ENCODE data around the gene MACROD1. TPM values are rescaled to one million over a fixed set of nuclear protein-coding genes. Genes with fewer than 3 reads are reported as not detected.

MACROD1 gene
- total RNA-seq, 2 experiments from 2014 or later, result 24.5 to 31.0 TPM

DNA sequence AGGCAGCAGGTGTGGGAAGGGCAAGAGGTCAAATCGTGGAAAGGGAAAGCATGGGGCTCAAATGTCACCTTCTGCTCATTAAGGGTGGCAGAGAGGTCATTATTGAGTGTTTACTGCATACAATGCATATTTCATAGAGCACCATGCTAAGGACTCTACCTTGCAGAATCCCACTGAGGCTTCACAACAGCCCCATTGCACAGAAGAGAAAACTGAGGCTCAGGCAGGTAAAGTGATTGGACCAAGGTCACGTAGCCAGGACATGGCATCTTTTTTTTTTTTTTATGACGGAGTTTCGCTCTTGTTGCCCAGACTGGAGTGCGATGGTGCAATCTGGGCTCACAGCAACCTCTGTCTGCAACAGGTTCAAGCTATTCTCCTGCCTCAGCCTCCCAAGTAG lies 122.4 kb downstream of the MACROD1 start:
- H3K27me3 Mint-ChIP-seq, result peaks cover 3% of the 10 kb centered on the region
- no peaks in the 10 kb centered on the region for H3K4me1 Mint-ChIP-seq (ENCODE audit: low read depth)
- DNase-seq, result no peak
- no peaks in the 10 kb centered on the region for H3K9me3 Mint-ChIP-seq
- H3K4me3 Mint-ChIP-seq, result no peak overlapping the region
- ChIA-PET POLR2A (no interaction called here), CTCF (no interaction called here)
- intact Hi-C loops (cut with micrococcal nuclease), result no loop called here
- H3K27ac Mint-ChIP-seq, result no peak overlapping the region
- no peaks in the 10 kb centered on the region for H3K36me3 Mint-ChIP-seq

DNA sequence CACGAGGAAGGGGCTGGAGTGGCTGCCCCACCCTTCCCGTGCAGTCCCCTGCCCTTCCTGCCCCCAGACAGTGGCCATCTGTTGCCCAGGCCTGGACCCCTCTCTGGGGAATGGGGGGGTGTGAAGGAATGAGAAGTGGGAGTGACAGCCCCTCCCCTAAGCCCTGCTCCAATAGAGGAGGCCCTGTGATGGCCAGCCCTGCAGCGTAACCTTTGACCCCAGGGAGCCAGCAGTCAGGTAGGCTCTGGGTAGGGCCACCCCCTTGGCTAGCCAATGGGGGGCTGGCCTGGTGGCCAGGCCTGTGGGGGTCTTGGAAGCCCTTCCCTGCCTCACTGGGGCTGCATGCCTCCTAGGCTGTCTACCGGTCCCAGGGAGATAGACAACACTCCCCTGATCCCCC lies 123.6 kb downstream of the MACROD1 start:
- H3K4me3 Mint-ChIP-seq, result no peak overlapping the region
- H3K4me1 Mint-ChIP-seq (ENCODE audit: low read depth), result no peaks in the 10 kb centered on the region
- ChIA-PET POLR2A (no interaction called here), CTCF (no interaction called here)
- no peaks in the 10 kb centered on the region for H3K9me3 Mint-ChIP-seq
- H3K27me3 Mint-ChIP-seq, result peaks cover 14% of the 10 kb centered on the region
- intact Hi-C loops (cut with micrococcal nuclease), result no loop called here
- H3K27ac Mint-ChIP-seq, result no peak overlapping the region
- no peak for DNase-seq
- H3K36me3 Mint-ChIP-seq, result no peaks in the 10 kb centered on the region

DNA sequence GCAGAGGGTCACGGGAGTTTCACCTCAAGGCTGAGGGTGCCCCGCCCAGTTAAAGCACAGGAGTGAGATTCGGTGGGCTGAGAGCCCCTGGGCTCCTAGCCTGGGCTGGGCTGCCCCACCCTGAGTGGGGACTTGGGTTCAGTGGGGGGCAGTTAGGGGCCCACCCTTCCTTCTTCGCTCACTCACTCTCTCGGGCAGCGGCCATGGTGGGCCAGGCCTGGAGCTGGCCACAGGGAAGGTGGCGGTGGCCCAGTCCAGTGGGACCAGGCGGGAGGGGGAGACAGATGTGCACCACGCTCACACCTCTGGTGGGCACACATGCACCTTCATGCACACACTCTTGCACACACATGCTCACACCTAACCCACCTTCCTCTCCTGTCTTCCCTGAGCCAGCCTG lies 124.1 kb downstream of the MACROD1 start:
- H3K9me3 Mint-ChIP-seq, result no peaks in the 10 kb centered on the region

DNA sequence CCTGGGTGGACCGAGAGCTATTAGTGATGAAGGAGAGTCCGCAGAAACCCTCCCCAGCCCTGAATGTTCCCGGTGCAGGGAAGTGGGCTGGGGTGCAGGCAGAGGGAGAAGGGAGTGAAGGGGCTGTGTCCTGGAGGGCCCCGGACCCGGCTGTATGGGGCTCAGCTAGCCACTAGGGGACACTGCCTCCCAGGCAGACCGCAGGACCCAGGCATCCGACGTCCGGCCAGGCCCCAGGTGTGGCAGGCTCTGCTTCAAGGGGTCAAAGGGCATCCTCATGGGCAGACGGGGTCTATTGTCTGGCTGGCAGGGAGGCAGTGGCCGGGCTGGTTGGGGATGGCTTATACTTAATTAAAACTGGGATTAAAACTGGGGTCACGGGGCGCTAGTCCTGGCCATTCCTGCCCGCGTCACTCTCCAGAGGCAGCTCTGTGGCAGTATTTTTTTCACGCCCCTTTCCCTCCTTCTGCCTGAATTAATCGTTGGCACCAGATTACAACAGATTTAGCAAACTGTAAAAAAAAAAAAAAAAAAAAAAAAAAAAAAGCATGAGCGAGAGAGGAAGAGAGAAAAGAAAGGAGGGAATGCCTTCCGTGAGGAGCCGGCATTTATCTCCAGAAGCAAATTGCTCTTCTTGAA lies 125.1 kb downstream of the MACROD1 start:
- no peak for DNase-seq
- no peak overlapping the region for H3K27ac Mint-ChIP-seq
- no peaks in the 10 kb centered on the region for H3K9me3 Mint-ChIP-seq
- POLR2A ChIA-PET, result no interaction called here
- no peak overlapping the region for H3K4me3 Mint-ChIP-seq
- no peaks in the 10 kb centered on the region for H3K36me3 Mint-ChIP-seq
- CTCF ChIA-PET, result interaction anchor here (1.6 to 1.9 kb wide), 2 partner anchors 40 to 109 kb away, joined by 5 to 6 read pairs; no protein-coding TSS in a partner anchor
- intact Hi-C loops (cut with micrococcal nuclease), result no loop called here
- no peaks in the 10 kb centered on the region for H3K4me1 Mint-ChIP-seq (ENCODE audit: low read depth)
- H3K27me3 Mint-ChIP-seq, result peaks cover 15% of the 10 kb centered on the region

More for the DNA sequence above, 124.1 kb downstream of the MACROD1 start:
- H3K4me3 Mint-ChIP-seq, result no peak overlapping the region
- no peaks in the 10 kb centered on the region for H3K4me1 Mint-ChIP-seq (ENCODE audit: low read depth)
- no peak for DNase-seq
- intact Hi-C loops (cut with micrococcal nuclease), result no loop called here
- H3K27ac Mint-ChIP-seq, result no peak overlapping the region
- peaks cover 15% of the 10 kb centered on the region for H3K27me3 Mint-ChIP-seq
- ChIA-PET CTCF (interaction anchor here (1.6 kb wide), 1 partner anchor 108 kb away, joined by 5 read pairs; no protein-coding TSS in a partner anchor), POLR2A (no interaction called here)
- H3K36me3 Mint-ChIP-seq, result no peaks in the 10 kb centered on the region

DNA sequence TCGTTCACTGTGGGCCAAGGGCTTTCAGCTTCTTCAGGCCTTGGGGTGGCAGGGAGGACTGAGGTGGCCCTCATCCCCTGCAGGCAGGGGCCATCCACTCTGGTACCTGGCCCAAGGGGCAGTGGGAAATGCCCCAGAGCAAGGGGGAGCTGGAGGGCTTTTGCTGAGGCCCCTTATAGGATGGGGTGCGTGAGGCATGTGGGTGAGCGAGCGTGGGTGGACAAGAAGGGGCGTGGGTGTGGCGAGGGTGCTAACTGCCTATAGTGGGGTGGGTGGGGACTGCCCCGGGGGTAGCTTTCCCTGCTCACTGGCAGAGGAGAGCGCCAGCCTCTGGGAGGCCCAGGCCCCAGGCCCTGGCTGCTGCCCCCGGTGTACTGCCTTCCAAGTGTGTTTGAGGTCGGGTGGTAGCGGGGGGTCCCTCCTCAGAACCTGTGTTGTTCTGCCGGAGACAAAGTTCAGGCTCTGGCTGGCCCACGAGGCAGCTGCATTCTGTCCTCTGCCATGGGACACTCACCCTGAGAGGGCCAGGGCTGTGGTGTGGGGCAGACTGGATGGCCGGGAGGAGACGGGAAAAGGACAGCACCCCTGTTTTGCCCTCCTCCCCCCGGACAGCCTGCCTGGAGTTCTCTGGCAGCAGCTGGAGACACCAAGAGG lies 126.8 kb downstream of the MACROD1 start:
- no peak for DNase-seq

DNA sequence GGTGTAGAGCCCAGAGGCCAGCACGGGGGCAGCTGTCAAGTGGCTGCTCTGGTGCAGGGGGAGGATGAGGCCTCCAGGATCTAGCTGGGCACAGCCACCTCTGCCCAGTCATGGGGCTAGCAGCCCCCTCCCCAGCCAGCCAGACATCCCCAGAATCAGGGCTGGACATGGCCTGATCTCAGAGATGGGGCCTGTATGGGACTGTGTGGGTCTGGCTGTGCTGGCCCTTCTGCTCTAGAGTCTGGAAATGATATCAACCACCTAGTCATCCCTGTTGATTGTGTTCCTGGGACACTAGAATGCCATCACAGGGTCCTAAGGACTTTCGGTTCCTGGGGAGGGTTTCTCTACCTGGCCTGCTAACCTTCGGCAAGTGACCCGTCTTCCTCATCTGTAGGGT lies 127.4 kb downstream of the MACROD1 start:
- H3K4me3 Mint-ChIP-seq, result no peak overlapping the region
- DNase-seq, result no peak
- no peak overlapping the region for H3K27ac Mint-ChIP-seq
- H3K36me3 Mint-ChIP-seq, result no peaks in the 10 kb centered on the region
- peaks cover 6% of the 10 kb centered on the region for H3K4me1 Mint-ChIP-seq (ENCODE audit: low read depth)
- ChIA-PET POLR2A (no interaction called here), CTCF (interaction anchor here (2.6 kb wide), 1 partner anchor 37 kb away, joined by 11 read pairs; no protein-coding TSS in a partner anchor)
- no peaks in the 10 kb centered on the region for H3K9me3 Mint-ChIP-seq
- peaks cover 31% of the 10 kb centered on the region for H3K27me3 Mint-ChIP-seq
- intact Hi-C loops (cut with micrococcal nuclease), result no loop called here

More for the DNA sequence above, 126.8 kb downstream of the MACROD1 start:
- peaks cover 6% of the 10 kb centered on the region for H3K4me1 Mint-ChIP-seq (ENCODE audit: low read depth)
- CTCF ChIA-PET, result interaction anchor here (0.6 to 2.6 kb wide), 3 partner anchors 38 to 634 kb away, joined by 5 to 11 read pairs (median 6); no protein-coding TSS in a partner anchor
- H3K4me3 Mint-ChIP-seq, result no peak overlapping the region
- no peaks in the 10 kb centered on the region for H3K36me3 Mint-ChIP-seq
- POLR2A ChIA-PET, result no interaction called here
- H3K27me3 Mint-ChIP-seq, result peaks cover 26% of the 10 kb centered on the region
- no peaks in the 10 kb centered on the region for H3K9me3 Mint-ChIP-seq
- H3K27ac Mint-ChIP-seq, result no peak overlapping the region
- intact Hi-C loops (cut with micrococcal nuclease), result no loop called here

DNA sequence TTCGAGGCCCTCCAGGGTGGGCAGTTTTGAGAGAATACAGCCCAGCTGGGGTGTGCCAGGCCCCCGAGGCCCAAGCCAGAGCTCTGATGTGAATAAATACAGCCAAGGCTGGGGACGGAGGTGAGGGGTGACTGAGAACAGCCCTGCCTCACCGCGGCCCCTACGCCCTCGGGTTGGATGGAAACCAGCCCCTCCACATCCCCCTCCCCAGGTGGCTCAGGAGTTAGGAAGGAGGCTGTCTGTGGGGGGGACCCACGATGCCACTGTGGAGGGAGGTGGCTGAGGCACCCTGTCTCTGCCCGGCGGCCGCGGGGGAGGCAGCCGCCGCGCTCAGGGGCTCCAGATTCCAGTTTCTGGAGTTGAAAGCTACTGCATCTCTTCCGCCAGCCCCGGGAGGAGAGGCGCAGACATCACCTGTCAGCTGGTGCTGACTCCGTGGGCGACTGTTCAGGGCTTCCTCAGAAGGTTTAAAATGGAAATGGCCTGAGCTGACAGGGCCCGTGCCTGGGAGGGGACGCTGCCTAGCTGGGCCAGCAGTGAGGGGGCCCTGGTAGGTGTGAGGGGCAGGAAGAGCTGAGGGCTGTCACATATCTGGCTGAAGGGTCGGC lies 128.8 kb downstream of the MACROD1 start:
- ChIA-PET CTCF (interaction anchor here (2.6 kb wide), 1 partner anchor 36 kb away, joined by 11 read pairs; no protein-coding TSS in a partner anchor), POLR2A (no interaction called here)
- DNase-seq, result no peak
- no peaks in the 10 kb centered on the region for H3K9me3 Mint-ChIP-seq
- peaks cover 38% of the 10 kb centered on the region for H3K27me3 Mint-ChIP-seq
- H3K4me1 Mint-ChIP-seq (ENCODE audit: low read depth), result peaks cover 6% of the 10 kb centered on the region
- no peak overlapping the region for H3K4me3 Mint-ChIP-seq
- no peaks in the 10 kb centered on the region for H3K36me3 Mint-ChIP-seq
- intact Hi-C loops (cut with micrococcal nuclease), result no loop called here
- H3K27ac Mint-ChIP-seq, result no peak overlapping the region

DNA sequence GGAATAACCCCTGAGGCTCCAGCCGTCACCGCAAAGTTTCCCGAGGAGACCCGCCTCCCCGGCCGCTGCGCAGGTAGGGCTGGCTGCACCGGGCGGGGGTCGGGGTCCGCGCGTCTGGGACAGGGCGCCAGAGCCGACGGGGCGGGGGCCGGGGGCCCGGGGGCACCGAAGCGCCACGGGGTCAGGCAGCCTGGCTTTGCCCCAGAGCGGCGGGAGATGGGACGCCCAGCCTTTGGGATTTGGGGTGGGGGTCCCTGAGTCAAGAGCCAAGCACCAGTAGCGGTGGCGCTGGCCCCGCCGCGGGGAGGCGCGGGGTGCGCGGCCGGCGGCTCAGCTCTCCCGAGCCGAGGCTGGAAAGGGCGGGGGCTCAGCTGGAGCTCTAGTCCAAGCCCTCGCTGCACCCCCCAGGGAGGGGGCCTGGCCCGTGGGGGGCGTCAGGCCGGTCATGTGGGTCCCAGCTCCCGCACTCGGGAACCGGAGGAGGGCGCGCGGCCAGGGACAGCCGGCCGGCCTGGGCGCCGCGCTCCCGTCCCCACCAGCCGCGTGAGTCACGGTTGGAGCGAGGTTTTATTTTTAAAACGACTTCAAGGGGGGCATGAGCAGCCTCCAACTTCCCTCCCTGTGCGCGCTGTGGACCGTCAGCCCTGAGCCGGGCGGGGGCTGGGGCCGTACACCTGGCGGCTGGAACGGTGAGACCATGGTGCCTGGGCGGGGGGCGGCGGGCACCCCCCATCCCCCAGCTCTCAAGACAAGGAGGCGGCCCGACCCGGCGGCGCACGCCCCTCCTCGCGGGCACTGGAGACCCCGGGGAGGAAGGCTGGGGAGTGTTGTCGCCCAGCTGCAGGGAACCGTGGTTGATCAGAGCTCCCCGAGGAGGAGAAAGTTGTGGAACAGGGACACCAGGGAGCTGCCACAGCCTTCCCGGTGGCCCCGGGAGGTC lies 129.6 kb downstream of the MACROD1 start:
- DNase-seq, result no peak
- Mint-ChIP-seq H3K4me1 (ENCODE audit: low read depth) (peaks cover 6% of the 10 kb centered on the region), H3K36me3 (no peaks in the 10 kb centered on the region), H3K9me3 (no peaks in the 10 kb centered on the region), H3K4me3 (no peak overlapping the region), H3K27me3 (peaks cover 38% of the 10 kb centered on the region), H3K27ac (no peak overlapping the region)
- CTCF ChIA-PET, result interaction anchor here (2.6 kb wide), 1 partner anchor 35 kb away, joined by 11 read pairs; no protein-coding TSS in a partner anchor
- POLR2A ChIA-PET, result no interaction called here
- intact Hi-C loops (cut with micrococcal nuclease), result no loop called here

DNA sequence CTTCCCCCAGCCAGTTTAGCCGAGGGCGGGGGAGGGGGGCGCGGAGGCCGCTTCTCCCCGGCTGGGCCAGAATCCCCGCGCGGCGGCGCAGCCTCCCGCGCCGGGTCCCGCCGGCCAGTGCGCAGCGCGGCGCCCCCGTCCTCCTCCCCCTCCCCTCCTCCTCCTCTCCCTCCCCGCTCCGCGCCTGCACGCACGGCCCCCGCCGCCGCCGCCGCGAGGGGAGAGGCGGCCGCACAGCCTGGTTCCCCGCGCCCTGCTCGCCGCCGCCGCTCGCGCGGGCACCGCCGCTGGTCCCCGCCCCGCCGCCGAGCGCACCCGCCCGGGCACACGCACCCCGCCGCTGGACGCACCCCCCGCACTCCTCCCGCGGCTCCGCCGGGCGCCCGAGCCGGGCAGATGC lies 130.3 kb downstream of the MACROD1 start, which contains the start of gene FLRT1:
Gene FLRT1 (plus strand): TSS at position 356 of the 400 bp plus-strand sequence. CDS start 80,337 bp downstream, outside the sequence.
- DNase-seq, result no peak
- Mint-ChIP-seq H3K9me3 (no peaks in the 10 kb centered on the region), H3K27me3 (peaks cover 38% of the 10 kb centered on the region), H3K36me3 (no peaks in the 10 kb centered on the region), H3K4me1 (ENCODE audit: low read depth) (peaks cover 6% of the 10 kb centered on the region), H3K27ac (no peak within 1 kb of the TSS), H3K4me3 (no peak within 1 kb of the TSS)
- CTCF ChIA-PET, result no interaction called here
- POLR2A ChIA-PET, result no interaction called here
- intact Hi-C loops (cut with micrococcal nuclease), result no loop called here

DNA sequence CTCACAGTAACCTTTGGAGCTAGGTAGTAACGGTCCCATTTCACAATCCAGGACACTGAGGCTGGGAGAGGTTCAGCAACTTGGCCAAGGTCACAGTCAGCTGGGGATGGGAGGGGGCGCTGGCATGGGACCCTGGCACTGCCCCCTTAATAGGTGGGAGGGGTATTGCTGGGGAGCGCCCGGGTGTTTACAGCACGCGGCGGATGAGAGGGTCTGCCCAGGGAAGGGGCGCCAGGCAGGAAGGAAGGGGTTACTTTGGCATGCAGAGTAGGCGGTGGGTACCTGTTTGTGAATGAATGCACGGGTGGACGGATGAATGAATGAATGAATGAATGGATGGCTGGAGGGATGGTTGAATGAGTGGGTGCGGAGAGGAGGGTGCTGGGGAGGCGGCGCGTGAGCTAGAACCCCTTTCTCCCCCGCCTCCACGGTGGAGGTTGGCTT lies 130.8 kb downstream of the MACROD1 start:
- Mint-ChIP-seq H3K27me3 (peaks cover 38% of the 10 kb centered on the region), H3K9me3 (no peaks in the 10 kb centered on the region), H3K36me3 (no peaks in the 10 kb centered on the region), H3K4me3 (no peak overlapping the region), H3K4me1 (ENCODE audit: low read depth) (peaks cover 6% of the 10 kb centered on the region), H3K27ac (no peak overlapping the region)
- CTCF ChIA-PET, result no interaction called here
- no peak for DNase-seq
- intact Hi-C loops (cut with micrococcal nuclease), result no loop called here
- POLR2A ChIA-PET, result no interaction called here

DNA sequence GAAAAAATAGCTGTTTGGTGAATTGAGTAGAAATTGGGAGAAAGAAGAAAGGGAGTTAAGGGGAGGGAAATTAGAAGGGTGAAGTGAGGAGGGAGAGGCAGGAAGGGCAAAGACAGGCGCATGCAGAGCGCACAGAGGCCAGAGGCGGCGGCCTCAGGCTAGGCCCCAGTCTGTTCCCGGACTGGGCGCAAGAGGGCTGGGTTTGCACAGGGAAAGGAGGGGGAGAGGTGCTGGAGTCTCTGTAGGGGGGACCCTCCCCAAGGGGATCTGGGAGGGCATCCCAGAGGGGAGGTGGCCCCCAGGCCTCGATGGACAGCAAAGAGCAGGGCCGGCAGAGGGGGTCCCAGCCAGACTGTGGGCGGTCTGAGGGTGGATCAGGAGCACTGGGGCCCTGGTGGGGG lies 131.5 kb downstream of the MACROD1 start:
- H3K9me3 Mint-ChIP-seq, result no peaks in the 10 kb centered on the region
- no peak overlapping the region for H3K27ac Mint-ChIP-seq
- no peaks in the 10 kb centered on the region for H3K36me3 Mint-ChIP-seq
- DNase-seq, result no peak
- intact Hi-C loops (cut with micrococcal nuclease), result no loop called here
- H3K27me3 Mint-ChIP-seq, result peaks cover 40% of the 10 kb centered on the region
- peaks cover 6% of the 10 kb centered on the region for H3K4me1 Mint-ChIP-seq (ENCODE audit: low read depth)
- ChIA-PET CTCF (interaction anchor here (1.0 kb wide), 1 partner anchor 197 kb away, joined by 3 read pairs; no protein-coding TSS in a partner anchor), POLR2A (no interaction called here)
- H3K4me3 Mint-ChIP-seq, result no peak overlapping the region

DNA sequence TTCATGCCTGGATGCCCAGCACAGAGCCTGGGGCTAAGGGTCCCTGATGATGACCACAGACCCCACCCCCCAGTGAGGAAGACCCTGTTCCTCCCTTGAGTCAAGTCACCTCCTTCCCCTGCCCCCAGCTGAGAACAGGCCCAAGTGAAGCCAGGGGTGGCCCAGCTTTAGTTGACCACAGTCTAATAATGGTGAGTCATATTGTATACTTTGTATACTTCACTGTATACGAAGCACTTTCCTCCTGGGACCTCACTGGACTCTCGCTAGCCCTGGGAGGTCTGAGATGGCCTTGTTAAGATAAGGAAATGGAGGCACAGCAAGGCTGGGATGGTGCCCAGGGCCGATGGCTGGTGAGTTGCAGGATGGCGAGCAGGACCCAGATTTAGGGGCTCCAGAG lies 133.9 kb downstream of the MACROD1 start:
- Mint-ChIP-seq H3K4me3 (no peak overlapping the region), H3K36me3 (no peaks in the 10 kb centered on the region), H3K27ac (no peak overlapping the region), H3K27me3 (peaks cover 33% of the 10 kb centered on the region), H3K4me1 (ENCODE audit: low read depth) (peaks cover 6% of the 10 kb centered on the region), H3K9me3 (no peaks in the 10 kb centered on the region)
- CTCF ChIA-PET, result no interaction called here
- POLR2A ChIA-PET, result no interaction called here
- no peak for DNase-seq
- intact Hi-C loops (cut with micrococcal nuclease), result no loop called here
